ENCODE data around the gene EFCAB8.

EFCAB8 gene

DNA sequence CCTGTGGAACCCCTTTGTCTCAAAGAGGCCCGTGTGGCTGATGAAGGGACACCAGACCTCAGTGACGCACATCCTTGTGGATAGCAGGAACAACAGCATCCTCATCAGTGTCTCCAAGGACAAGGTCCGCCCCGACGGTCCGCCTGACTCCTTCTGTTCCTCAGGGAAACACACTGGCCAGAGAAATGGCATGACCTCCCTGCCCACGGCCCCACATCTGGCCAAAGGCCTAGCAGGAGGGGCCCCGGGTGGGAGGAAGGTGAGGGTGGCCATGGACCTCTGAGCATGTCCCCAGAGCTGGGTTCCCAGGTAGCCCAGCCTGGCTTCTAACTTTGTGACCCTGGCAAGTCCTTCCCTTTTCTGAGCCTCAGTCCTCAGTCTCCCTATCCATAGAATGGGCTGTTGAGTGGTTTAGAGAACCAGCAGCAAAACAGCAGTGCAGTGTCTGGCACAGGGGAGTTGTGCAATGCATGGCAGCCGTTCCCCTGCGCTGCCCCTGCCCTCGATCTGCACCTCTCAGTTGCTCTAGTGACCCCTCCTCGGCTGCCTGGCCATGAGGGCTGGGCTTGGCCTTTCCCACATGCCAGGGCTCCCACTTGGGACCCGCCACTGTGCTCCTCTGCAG lies 48.3 kb downstream of the EFCAB8 start:
- ChIA-PET POLR2A (no interaction called here), CTCF (interaction anchor here (0.9 to 4.0 kb wide), 2 partner anchors 39 to 392 kb away, joined by 3 to 28 read pairs; no protein-coding TSS in a partner anchor)
- H3K4me3 ChIP-seq (ENCODE audit: low read depth, low read length) = no peak overlapping the region
- no peak for DNase-seq (ENCODE audit: low read depth, low spot score)
- TF ChIP-seq, protein P1, sequence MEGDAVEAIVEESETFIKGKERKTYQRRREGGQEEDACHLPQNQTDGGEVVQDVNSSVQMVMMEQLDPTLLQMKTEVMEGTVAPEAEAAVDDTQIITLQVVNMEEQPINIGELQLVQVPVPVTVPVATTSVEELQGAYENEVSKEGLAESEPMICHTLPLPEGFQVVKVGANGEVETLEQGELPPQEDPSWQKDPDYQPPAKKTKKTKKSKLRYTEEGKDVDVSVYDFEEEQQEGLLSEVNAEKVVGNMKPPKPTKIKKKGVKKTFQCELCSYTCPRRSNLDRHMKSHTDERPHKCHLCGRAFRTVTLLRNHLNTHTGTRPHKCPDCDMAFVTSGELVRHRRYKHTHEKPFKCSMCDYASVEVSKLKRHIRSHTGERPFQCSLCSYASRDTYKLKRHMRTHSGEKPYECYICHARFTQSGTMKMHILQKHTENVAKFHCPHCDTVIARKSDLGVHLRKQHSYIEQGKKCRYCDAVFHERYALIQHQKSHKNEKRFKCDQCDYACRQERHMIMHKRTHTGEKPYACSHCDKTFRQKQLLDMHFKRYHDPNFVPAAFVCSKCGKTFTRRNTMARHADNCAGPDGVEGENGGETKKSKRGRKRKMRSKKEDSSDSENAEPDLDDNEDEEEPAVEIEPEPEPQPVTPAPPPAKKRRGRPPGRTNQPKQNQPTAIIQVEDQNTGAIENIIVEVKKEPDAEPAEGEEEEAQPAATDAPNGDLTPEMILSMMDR (IDR thresholded peaks at IDR 0.05; ENCODE audit: insufficient read depth, low read length, missing control alignments) = no peak

DNA sequence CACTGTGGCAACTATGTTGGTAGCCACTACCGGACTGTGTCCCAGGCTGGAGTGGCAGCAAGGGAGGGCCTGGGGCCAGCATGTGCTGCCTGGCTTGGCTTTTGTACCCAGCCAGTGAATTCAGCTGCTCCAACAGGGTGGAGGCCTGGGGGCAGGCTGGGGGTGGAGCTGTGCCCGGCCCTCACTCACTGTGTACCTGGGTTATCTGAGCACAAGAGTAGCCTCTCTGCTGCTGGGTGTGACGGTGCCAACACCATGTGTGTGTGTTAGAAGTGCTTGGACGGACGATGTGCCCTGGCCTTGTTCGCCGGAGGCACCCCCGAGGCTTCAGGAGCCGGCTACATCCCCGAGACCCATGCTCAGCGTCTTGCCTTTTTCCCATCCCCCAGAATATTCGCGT lies 49.2 kb downstream of the EFCAB8 start:
- TF ChIP-seq, protein P1 (IDR thresholded peaks at IDR 0.05; ENCODE audit: insufficient read depth, low read length, missing control alignments) = no peak
- ChIA-PET POLR2A (no interaction called here), CTCF (no interaction called here)
- no peak for DNase-seq (ENCODE audit: low read depth, low spot score)
- no peak overlapping the region for H3K4me3 ChIP-seq (ENCODE audit: low read depth, low read length)

- H3K4me3 ChIP-seq (ENCODE audit: low read depth, low read length) = no peak overlapping the region
- CTCF ChIA-PET = no interaction called here
- POLR2A ChIA-PET = no interaction called here
- DNase-seq (ENCODE audit: low read depth, low spot score) = no peak
- TF ChIP-seq, protein P1 (IDR thresholded peaks at IDR 0.05; ENCODE audit: insufficient read depth, low read length, missing control alignments) = no peak
These were observed 49.9 kb downstream of the EFCAB8 start for GRCh38 chr20:32908334-32909292.

GRCh38 chr20:32909451-32909850 lies 50.7 kb downstream of the EFCAB8 start:
- POLR2A ChIA-PET = no interaction called here
- CTCF ChIA-PET = no interaction called here

DNA sequence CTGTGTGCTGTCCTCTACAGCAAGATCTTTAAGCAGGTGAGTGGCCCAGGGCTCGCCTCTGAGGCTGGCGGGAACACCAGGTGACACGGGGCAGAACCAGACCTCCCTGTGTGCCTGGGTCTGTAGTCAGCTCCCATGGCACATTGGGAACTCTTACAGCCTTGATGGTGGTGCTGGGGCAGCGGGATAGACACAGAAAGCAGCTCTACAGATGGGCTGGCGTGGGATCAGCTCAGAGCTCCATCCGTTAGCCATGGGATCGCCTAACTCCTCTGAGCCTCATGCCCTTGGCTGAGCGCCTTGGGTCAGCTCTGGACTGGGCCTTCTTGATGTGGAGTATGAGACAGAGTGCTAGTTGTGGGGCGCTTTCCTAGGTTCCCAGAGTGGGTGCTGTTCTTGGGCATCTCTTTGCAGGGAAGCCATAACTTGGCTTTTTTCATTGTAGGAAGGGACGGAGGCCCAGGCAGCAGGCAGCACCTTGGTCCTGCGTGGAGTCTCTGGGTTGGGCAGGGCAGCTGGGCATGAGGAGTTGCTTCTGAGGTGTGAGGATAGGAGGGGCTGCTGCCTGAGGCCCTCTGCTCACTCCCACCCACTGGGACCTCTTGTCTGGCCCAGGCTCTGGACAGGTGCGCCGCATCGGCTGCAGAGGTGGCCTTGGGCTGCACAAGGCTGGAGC lies 51.3 kb downstream of the EFCAB8 start:
- no peak overlapping the region for H3K4me3 ChIP-seq (ENCODE audit: low read depth, low read length)
- DNase-seq (ENCODE audit: low read depth, low spot score) = no peak
- ChIA-PET CTCF (no interaction called here), POLR2A (no interaction called here)
- TF ChIP-seq, protein P1 (IDR thresholded peaks at IDR 0.05; ENCODE audit: insufficient read depth, low read length, missing control alignments) = no peak

More at GRCh38 chr20:32909451-32909850, 50.7 kb downstream of the EFCAB8 start:
- TF ChIP-seq, protein P1 (IDR thresholded peaks at IDR 0.05; ENCODE audit: insufficient read depth, low read length, missing control alignments) = no peak
- no peak for DNase-seq (ENCODE audit: low read depth, low spot score)
- H3K4me3 ChIP-seq (ENCODE audit: low read depth, low read length) = no peak overlapping the region

DNA sequence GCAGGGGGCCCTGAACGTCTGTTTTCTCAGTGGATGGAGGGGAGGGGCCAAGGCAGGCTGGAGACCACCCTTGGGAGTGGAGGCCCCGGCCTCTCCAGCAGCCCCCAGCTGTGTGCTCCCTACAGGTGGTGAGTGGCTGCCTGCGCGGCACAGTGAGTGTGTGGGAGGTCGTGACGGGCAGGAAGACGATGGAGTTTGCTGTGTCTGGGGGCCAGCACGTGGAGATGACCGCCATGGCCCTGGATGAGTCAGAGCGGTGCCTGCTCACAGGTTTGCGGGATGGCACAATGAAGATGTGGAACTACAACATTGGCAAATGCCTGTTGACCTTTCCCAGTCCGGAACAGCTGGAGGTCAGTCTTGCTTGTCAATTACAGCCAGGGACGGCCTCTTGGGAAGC lies 52.6 kb downstream of the EFCAB8 start:
- H3K4me3 ChIP-seq (ENCODE audit: low read depth, low read length) = no peak overlapping the region
- no peak for DNase-seq (ENCODE audit: low read depth, low spot score)
- TF ChIP-seq, protein P1 (IDR thresholded peaks at IDR 0.05; ENCODE audit: insufficient read depth, low read length, missing control alignments) = no peak
- ChIA-PET POLR2A (no interaction called here), CTCF (interaction anchor here (0.8 to 1.2 kb wide), 2 partner anchors 11 to 35 kb away, joined by 4 read pairs; no protein-coding TSS in a partner anchor)
